ENCODE data around the gene GUCA2A. TPM values are rescaled to one million over a fixed set of nuclear protein-coding genes. Genes with fewer than 3 reads are reported as not detected.

The GUCA2A gene
- total and polyA plus RNA-seq, 8 donors = 0.30 to 0.87 (median 0.44) TPM; not detected in 2

GRCh38 chr1:42163536-42164503 is 725 bp downstream of the GUCA2A start:
- TF ChIP-seq CTCF (IDR thresholded peaks at IDR 0.05) = no peak
- Histone ChIP-seq H3K36me3 (no peaks in the 10 kb centered on the region), H3K4me3 (no peak overlapping the region), H3K4me1 (peaks cover 0 to 14% of the 10 kb centered on the region in 2 donors), H3K9me3 (peaks cover 0 to 10% of the 10 kb centered on the region in 2 donors), H3K27me3 (no peaks in the 10 kb centered on the region), H3K27ac (no peak overlapping the region)
- ATAC-seq (no peak), DNase-seq (no peak)
- intact Hi-C loops (cut with DNase I) = no loop called here

- Histone ChIP-seq H3K4me3 (no peak overlapping the region), H3K27ac (no peak overlapping the region), H3K4me1 (peaks cover 0 to 14% of the 10 kb centered on the region in 2 donors), H3K27me3 (no peaks in the 10 kb centered on the region), H3K36me3 (no peaks in the 10 kb centered on the region), H3K9me3 (peaks cover 0 to 10% of the 10 kb centered on the region in 2 donors)
- no peak for TF ChIP-seq CTCF (IDR thresholded peaks at IDR 0.05)
- intact Hi-C loops (cut with DNase I) = no loop called here
- no peak for ATAC-seq
- no peak for DNase-seq
Measured at GRCh38 chr1:42163114-42163513, 1.4 kb downstream of the GUCA2A start.

- Histone ChIP-seq H3K4me1 (peaks cover 0 to 14% of the 10 kb centered on the region in 2 donors), H3K36me3 (no peaks in the 10 kb centered on the region), H3K27me3 (no peaks in the 10 kb centered on the region), H3K4me3 (no peak overlapping the region), H3K9me3 (peaks cover 0 to 10% of the 10 kb centered on the region in 2 donors), H3K27ac (no peak overlapping the region)
- no peak for TF ChIP-seq CTCF (IDR thresholded peaks at IDR 0.05)
- intact Hi-C loops (cut with DNase I) = no loop called here
- ATAC-seq (no peak), DNase-seq (no peak)
Measured at GRCh38 chr1:42162181-42162580, 2.4 kb downstream of the GUCA2A start.

- intact Hi-C loops (cut with DNase I) = no loop called here
- DNase-seq (no peak), ATAC-seq (no peak)
- H3K4me1 ChIP-seq = no peaks in the 10 kb centered on the region
- H3K36me3 ChIP-seq = no peaks in the 10 kb centered on the region
- no peak for TF ChIP-seq CTCF (IDR thresholded peaks at IDR 0.05)
- H3K27ac ChIP-seq = no peak overlapping the region
- no peak overlapping the region for H3K4me3 ChIP-seq
- no peaks in the 10 kb centered on the region for H3K27me3 ChIP-seq
- H3K9me3 ChIP-seq = peaks cover 0 to 10% of the 10 kb centered on the region in 2 donors
Measured at GRCh38 chr1:42158189-42158588, 6.4 kb downstream of the GUCA2A start.

- TF ChIP-seq CTCF (IDR thresholded peaks at IDR 0.05) = no peak
- ATAC-seq = no peak
- peaks cover 0 to 10% of the 10 kb centered on the region in 2 donors for H3K9me3 ChIP-seq
- no peaks in the 10 kb centered on the region for H3K36me3 ChIP-seq
- intact Hi-C loops (cut with DNase I) = no loop called here
- DNase-seq = no peak
- H3K27ac ChIP-seq = no peak overlapping the region
- no peaks in the 10 kb centered on the region for H3K27me3 ChIP-seq
- H3K4me3 ChIP-seq = no peak overlapping the region
- H3K4me1 ChIP-seq = no peaks in the 10 kb centered on the region
Measured at GRCh38 chr1:42157667-42158066, 6.9 kb downstream of the GUCA2A start.

Measured in left lung (tissue), 10 donors.